ENCODE data around the gene CDH4.

The CDH4 gene

DNA sequence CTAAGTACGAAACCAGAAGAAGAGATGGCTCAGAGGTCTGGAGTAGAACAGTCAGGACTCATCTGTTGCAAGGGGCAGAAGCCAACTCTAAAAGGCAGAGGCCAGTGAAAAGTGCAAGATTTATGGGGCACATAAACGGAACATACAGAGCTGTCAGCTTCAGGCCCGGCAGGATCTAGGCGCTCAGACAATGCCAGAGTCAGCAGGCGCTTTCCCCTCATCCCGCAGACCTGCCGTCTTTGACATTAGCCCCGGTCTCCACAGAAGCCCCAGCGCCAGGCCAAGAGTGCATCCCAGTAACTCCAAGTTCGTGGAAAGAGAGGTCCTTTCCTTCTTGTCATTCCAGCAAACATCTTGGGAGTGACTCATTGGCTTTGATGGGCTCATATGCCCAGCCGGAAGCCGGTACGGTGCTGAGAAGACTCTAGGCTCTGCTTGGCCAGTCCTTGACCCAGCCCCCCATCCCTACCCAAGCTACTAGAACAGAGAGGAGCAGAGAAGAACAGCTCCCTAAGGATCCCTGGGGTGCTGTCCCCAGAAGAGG is 552.8 kb downstream of the CDH4 start:
- no peak overlapping the region for H2BK15ac ChIP-seq (replicated peaks; ENCODE audit: low read depth)
- no peak overlapping the region for H3K23ac ChIP-seq (ENCODE audit: low read length)
- no peak overlapping the region for H3K9ac ChIP-seq (ENCODE audit: low read length)
- H3K4ac ChIP-seq (ENCODE audit: low read depth, low read length): no peak overlapping the region
- no peak for DNase-seq
- no peaks in the 10 kb centered on the region for H3K36me3 ChIP-seq (ENCODE audit: control insufficient read depth, insufficient read depth, low read length)
- no CpG with 5 or more reads among the region's 13 CpGs for WGBS (ENCODE audit: extremely low coverage, insufficient coverage, low lambda C conversion rate)
- no peak overlapping the region for H3K4me2 ChIP-seq (ENCODE audit: low read length)
- H4K5ac ChIP-seq (ENCODE audit: low read length): no peak overlapping the region
- no peak overlapping the region for H3K4me3 ChIP-seq (ENCODE audit: low read length)
- H2BK5ac ChIP-seq (ENCODE audit: low read length): no peak overlapping the region
- H3K79me1 ChIP-seq (ENCODE audit: low read length): no peaks in the 10 kb centered on the region
- no peak overlapping the region for H2AK5ac ChIP-seq (ENCODE audit: low read length)
- H4K8ac ChIP-seq (ENCODE audit: low read depth, low read length): no peak overlapping the region
- no peak overlapping the region for H3K27ac ChIP-seq (ENCODE audit: low read depth, low read length)
- H3K4me1 ChIP-seq (ENCODE audit: control insufficient read depth, low read depth, low read length): no peaks in the 10 kb centered on the region
- no peak overlapping the region for H2BK120ac ChIP-seq (ENCODE audit: low read depth, low read length)
- no peak overlapping the region for H3K18ac ChIP-seq (ENCODE audit: low read length)
- no peak overlapping the region for H3K56ac ChIP-seq (ENCODE audit: low read length)
- no peaks in the 10 kb centered on the region for H3K79me2 ChIP-seq (ENCODE audit: control insufficient read depth, insufficient read depth, low read length)
- H3K27me3 ChIP-seq (ENCODE audit: insufficient read depth, low read length, poor library complexity): no peaks in the 10 kb centered on the region

DNA sequence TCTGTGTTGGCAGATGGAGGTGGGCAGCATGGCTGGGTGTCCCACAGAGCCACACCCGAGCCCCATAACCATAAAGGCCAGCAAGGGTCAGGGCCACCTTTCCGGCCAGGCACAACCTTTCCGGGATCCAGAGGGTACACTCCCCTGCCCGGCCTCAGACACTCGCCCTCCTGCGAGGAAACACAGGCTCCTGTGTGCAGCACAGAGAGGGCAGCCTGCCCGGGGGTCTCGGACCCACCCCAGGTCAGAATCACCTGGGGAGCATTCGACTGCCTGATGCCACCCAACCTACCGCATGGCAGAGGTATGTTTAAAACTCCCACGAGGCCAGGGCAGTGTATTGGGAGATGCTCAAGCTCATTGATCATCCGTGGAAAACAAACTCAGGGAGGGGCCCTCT is 553.3 kb downstream of the CDH4 start:
- Histone ChIP-seq H2AK5ac (ENCODE audit: low read length) (no peak overlapping the region), H3K9ac (ENCODE audit: low read length) (no peak overlapping the region), H3K18ac (ENCODE audit: low read length) (no peak overlapping the region), H2BK15ac (replicated peaks; ENCODE audit: low read depth) (no peak overlapping the region), H3K4me1 (ENCODE audit: control insufficient read depth, low read depth, low read length) (no peaks in the 10 kb centered on the region), H3K4ac (ENCODE audit: low read depth, low read length) (no peak overlapping the region), H3K4me3 (ENCODE audit: low read length) (no peak overlapping the region), H2BK5ac (ENCODE audit: low read length) (no peak overlapping the region), H3K56ac (ENCODE audit: low read length) (no peak overlapping the region), H3K27me3 (ENCODE audit: insufficient read depth, low read length, poor library complexity) (no peaks in the 10 kb centered on the region), H2BK120ac (ENCODE audit: low read depth, low read length) (no peak overlapping the region), H3K79me1 (ENCODE audit: low read length) (no peaks in the 10 kb centered on the region), H3K4me2 (ENCODE audit: low read length) (no peak overlapping the region), H3K79me2 (ENCODE audit: control insufficient read depth, insufficient read depth, low read length) (no peaks in the 10 kb centered on the region), H4K5ac (ENCODE audit: low read length) (no peak overlapping the region), H3K27ac (ENCODE audit: low read depth, low read length) (no peak overlapping the region), H3K36me3 (ENCODE audit: control insufficient read depth, insufficient read depth, low read length) (no peaks in the 10 kb centered on the region), H4K8ac (ENCODE audit: low read depth, low read length) (no peak overlapping the region), H3K23ac (ENCODE audit: low read length) (no peak overlapping the region)
- DNase-seq: no peak
- whole genome bisulfite sequencing (ENCODE audit: extremely low coverage, insufficient coverage, low lambda C conversion rate): no CpG with 5 or more reads among the region's 12 CpGs

DNA sequence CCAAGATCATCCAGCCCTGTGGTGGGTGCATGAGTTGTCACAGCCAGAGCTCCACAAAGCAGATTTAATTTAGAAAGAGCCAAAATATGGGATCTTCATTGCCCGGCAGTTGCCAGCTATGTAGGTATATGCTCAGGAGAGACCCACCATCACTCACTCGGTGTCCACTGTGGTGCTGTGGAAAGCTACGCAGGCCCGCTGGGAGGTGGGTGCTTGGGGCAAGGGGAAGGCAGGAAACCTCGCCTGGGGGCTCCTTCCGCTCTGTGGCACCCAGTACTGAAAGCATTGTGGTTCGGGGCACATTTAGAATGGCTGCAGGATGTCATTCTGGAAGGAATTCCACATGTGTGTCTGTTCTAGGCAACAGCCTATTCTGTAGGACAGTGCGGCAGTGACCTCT is 553.7 kb downstream of the CDH4 start:
- Histone ChIP-seq H3K27me3 (ENCODE audit: insufficient read depth, low read length, poor library complexity) (no peaks in the 10 kb centered on the region), H3K4me2 (ENCODE audit: low read length) (no peak overlapping the region), H3K4me1 (ENCODE audit: control insufficient read depth, low read depth, low read length) (no peaks in the 10 kb centered on the region), H3K56ac (ENCODE audit: low read length) (no peak overlapping the region), H4K8ac (ENCODE audit: low read depth, low read length) (no peak overlapping the region), H3K79me1 (ENCODE audit: low read length) (no peaks in the 10 kb centered on the region), H3K27ac (ENCODE audit: low read depth, low read length) (no peak overlapping the region), H3K36me3 (ENCODE audit: control insufficient read depth, insufficient read depth, low read length) (no peaks in the 10 kb centered on the region), H3K23ac (ENCODE audit: low read length) (no peak overlapping the region), H2AK5ac (ENCODE audit: low read length) (no peak overlapping the region), H4K5ac (ENCODE audit: low read length) (no peak overlapping the region), H3K79me2 (ENCODE audit: control insufficient read depth, insufficient read depth, low read length) (no peaks in the 10 kb centered on the region), H2BK5ac (ENCODE audit: low read length) (no peak overlapping the region), H3K4me3 (ENCODE audit: low read length) (no peak overlapping the region), H3K18ac (ENCODE audit: low read length) (no peak overlapping the region), H2BK120ac (ENCODE audit: low read depth, low read length) (no peak overlapping the region), H3K4ac (ENCODE audit: low read depth, low read length) (no peak overlapping the region), H3K9ac (ENCODE audit: low read length) (no peak overlapping the region), H2BK15ac (replicated peaks; ENCODE audit: low read depth) (no peak overlapping the region)
- no CpG with 5 or more reads among the region's 8 CpGs for WGBS (ENCODE audit: extremely low coverage, insufficient coverage, low lambda C conversion rate)
- no peak for DNase-seq

DNA sequence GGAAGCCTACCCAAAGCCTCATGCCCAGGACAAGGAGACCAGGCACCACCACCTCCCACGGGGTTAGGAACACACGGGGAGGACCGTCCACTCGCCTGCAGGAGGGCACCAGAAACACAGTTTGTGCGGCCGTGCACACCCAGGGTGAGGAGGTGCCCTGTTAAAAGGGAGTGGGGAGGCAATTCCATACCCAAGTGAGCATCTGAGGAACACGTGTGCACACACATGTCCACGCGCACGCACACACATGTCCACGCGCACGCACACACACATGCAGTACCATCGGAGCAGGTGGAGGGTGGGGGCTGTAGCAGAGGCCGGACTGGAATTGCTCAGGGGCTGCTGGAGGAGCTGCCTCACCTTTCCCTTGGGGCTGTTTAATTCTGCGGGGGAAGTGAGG is 554.3 kb downstream of the CDH4 start:
- Histone ChIP-seq H3K9ac (ENCODE audit: low read length) (no peak overlapping the region), H2BK5ac (ENCODE audit: low read length) (no peak overlapping the region), H4K5ac (ENCODE audit: low read length) (no peak overlapping the region), H3K4me3 (ENCODE audit: low read length) (no peak overlapping the region), H3K4me2 (ENCODE audit: low read length) (no peak overlapping the region), H2BK120ac (ENCODE audit: low read depth, low read length) (no peak overlapping the region), H3K79me2 (ENCODE audit: control insufficient read depth, insufficient read depth, low read length) (no peaks in the 10 kb centered on the region), H3K27me3 (ENCODE audit: insufficient read depth, low read length, poor library complexity) (no peaks in the 10 kb centered on the region), H3K4ac (ENCODE audit: low read depth, low read length) (no peak overlapping the region), H3K23ac (ENCODE audit: low read length) (no peak overlapping the region), H4K8ac (ENCODE audit: low read depth, low read length) (no peak overlapping the region), H3K79me1 (ENCODE audit: low read length) (no peaks in the 10 kb centered on the region), H3K27ac (ENCODE audit: low read depth, low read length) (no peak overlapping the region), H3K4me1 (ENCODE audit: control insufficient read depth, low read depth, low read length) (no peaks in the 10 kb centered on the region), H2BK15ac (replicated peaks; ENCODE audit: low read depth) (no peak overlapping the region), H2AK5ac (ENCODE audit: low read length) (no peak overlapping the region), H3K36me3 (ENCODE audit: control insufficient read depth, insufficient read depth, low read length) (no peaks in the 10 kb centered on the region), H3K18ac (ENCODE audit: low read length) (no peak overlapping the region), H3K56ac (ENCODE audit: low read length) (no peak overlapping the region)
- no CpG with 5 or more reads among the region's 16 CpGs for WGBS (ENCODE audit: extremely low coverage, insufficient coverage, low lambda C conversion rate)
- no peak for DNase-seq

DNA sequence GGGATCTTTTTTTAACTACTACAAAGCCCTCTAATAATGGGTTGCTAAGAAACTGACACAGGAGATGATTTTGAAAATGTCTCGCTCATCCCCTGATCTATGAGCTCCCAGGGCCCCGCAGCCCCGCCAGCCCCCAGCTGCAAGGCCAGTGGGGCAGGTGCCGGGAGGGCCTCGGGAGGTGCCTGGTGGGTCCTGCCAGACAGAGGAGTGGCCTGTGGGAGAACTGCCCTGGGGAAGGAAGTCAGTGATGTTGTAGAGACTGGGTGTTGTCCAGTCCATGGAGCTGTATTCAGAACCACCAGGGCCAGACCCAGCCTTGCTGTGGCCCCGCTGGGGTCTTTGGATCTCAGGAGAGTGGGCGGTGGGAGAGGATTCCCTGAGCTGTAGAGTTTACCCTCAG is 554.9 kb downstream of the CDH4 start:
- Histone ChIP-seq H3K4me1 (ENCODE audit: control insufficient read depth, low read depth, low read length) (no peaks in the 10 kb centered on the region), H3K4me3 (ENCODE audit: low read length) (no peak overlapping the region), H3K36me3 (ENCODE audit: control insufficient read depth, insufficient read depth, low read length) (no peaks in the 10 kb centered on the region), H3K27me3 (ENCODE audit: insufficient read depth, low read length, poor library complexity) (no peaks in the 10 kb centered on the region), H2BK120ac (ENCODE audit: low read depth, low read length) (no peak overlapping the region), H3K79me2 (ENCODE audit: control insufficient read depth, insufficient read depth, low read length) (no peaks in the 10 kb centered on the region), H2BK5ac (ENCODE audit: low read length) (no peak overlapping the region), H3K18ac (ENCODE audit: low read length) (no peak overlapping the region), H4K8ac (ENCODE audit: low read depth, low read length) (no peak overlapping the region), H3K9ac (ENCODE audit: low read length) (no peak overlapping the region), H3K23ac (ENCODE audit: low read length) (no peak overlapping the region), H2BK15ac (replicated peaks; ENCODE audit: low read depth) (no peak overlapping the region), H3K27ac (ENCODE audit: low read depth, low read length) (no peak overlapping the region), H2AK5ac (ENCODE audit: low read length) (no peak overlapping the region), H3K79me1 (ENCODE audit: low read length) (no peaks in the 10 kb centered on the region), H4K5ac (ENCODE audit: low read length) (no peak overlapping the region), H3K4ac (ENCODE audit: low read depth, low read length) (no peak overlapping the region), H3K56ac (ENCODE audit: low read length) (no peak overlapping the region), H3K4me2 (ENCODE audit: low read length) (no peak overlapping the region)
- WGBS (ENCODE audit: extremely low coverage, insufficient coverage, low lambda C conversion rate): no CpG with 5 or more reads among the region's 7 CpGs
- no peak for DNase-seq

DNA sequence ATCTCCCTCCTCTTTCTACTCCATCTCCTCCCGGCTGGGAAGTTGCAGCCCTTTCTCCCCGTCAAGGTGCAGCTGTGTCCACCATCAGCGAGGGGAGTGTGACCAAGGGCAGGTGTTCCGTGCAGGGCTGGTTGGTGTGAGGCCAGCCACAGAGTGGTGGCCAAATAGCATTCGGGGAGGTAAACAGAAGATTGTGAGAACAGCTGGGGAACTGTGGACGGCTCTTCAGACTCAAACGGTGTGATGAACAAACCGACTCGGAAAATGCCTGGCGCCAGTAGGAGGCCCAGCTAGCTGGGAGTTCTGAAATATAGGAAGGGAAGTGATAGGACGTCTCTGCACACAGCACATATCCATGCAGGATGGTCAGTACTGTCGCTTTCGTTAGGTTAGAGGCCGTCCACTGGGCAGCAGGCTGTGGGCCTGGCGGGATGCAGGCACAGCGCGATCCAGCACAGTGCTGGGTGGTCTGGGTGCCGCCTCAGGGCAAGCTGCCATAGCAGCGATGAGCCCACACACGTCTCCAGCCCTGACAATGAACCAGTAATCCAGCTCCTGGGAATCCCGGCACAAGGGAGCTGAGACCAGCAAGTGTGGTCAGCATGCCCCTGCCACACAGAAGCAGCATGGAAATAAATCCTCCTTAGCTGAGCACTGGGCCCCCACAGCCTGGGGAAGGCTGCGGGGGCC is 555.6 kb downstream of the CDH4 start:
- DNase-seq: no peak
- H3K4ac ChIP-seq (ENCODE audit: low read depth, low read length): no peak overlapping the region
- no peak overlapping the region for H3K23ac ChIP-seq (ENCODE audit: low read length)
- no CpG with 5 or more reads among the region's 22 CpGs for WGBS (ENCODE audit: extremely low coverage, insufficient coverage, low lambda C conversion rate)
- H2AK5ac ChIP-seq (ENCODE audit: low read length): no peak overlapping the region
- H3K79me1 ChIP-seq (ENCODE audit: low read length): no peaks in the 10 kb centered on the region
- no peak overlapping the region for H3K4me2 ChIP-seq (ENCODE audit: low read length)
- H3K27ac ChIP-seq (ENCODE audit: low read depth, low read length): no peak overlapping the region
- H3K36me3 ChIP-seq (ENCODE audit: control insufficient read depth, insufficient read depth, low read length): no peaks in the 10 kb centered on the region
- H4K8ac ChIP-seq (ENCODE audit: low read depth, low read length): no peak overlapping the region
- no peak overlapping the region for H2BK120ac ChIP-seq (ENCODE audit: low read depth, low read length)
- no peak overlapping the region for H2BK5ac ChIP-seq (ENCODE audit: low read length)
- no peaks in the 10 kb centered on the region for H3K4me1 ChIP-seq (ENCODE audit: control insufficient read depth, low read depth, low read length)
- H4K5ac ChIP-seq (ENCODE audit: low read length): no peak overlapping the region
- no peak overlapping the region for H3K4me3 ChIP-seq (ENCODE audit: low read length)
- H3K56ac ChIP-seq (ENCODE audit: low read length): no peak overlapping the region
- no peaks in the 10 kb centered on the region for H3K79me2 ChIP-seq (ENCODE audit: control insufficient read depth, insufficient read depth, low read length)
- no peak overlapping the region for H2BK15ac ChIP-seq (replicated peaks; ENCODE audit: low read depth)
- H3K27me3 ChIP-seq (ENCODE audit: insufficient read depth, low read length, poor library complexity): no peaks in the 10 kb centered on the region
- no peak overlapping the region for H3K9ac ChIP-seq (ENCODE audit: low read length)
- H3K18ac ChIP-seq (ENCODE audit: low read length): no peak overlapping the region

Data from mesendoderm (in vitro differentiated cells).